Common myeloid progenitor, CD34-positive (primary cell): ENCODE measurements around the gene ZNF526.
A peak's percentile ranks its signal among the peaks of the same experiment; 100 is the strongest.

ENCODE experiments used
- CTCF ChIA-PET: fragments of 350-600 bp; sonication (Branson Sonifier 250); formaldehyde crosslinking; loops from one replicate; lab custom pipeline; 2021; ENCODE audit warnings: antibody characterized with exemption; lab: Charles Lee
- POLR2A ChIA-PET: fragments of 350-600 bp; sonication (Branson Sonifier 250); formaldehyde crosslinking; loops from one replicate; lab custom pipeline; 2021; ENCODE audit warnings: antibody characterized with exemption; lab: Charles Lee
- DNase-seq, 3 donors: peaks; one replicate each; pipeline versions ENCODE4 v3.0.0 to v3.0.0-alpha.2; 2013
- H3K27ac ChIP-seq, 2 experiments: 1 replicate in 1 of 2; 2 replicates in 1 of 2; pipeline ENCODE4 v1.7.0; 2013; ENCODE audit warnings: inconsistent platforms in 2 of 2, low read length in 2 of 2, mild to moderate bottlenecking in 2 of 2, low read depth in 1 of 2, moderate library complexity in 1 of 2; ENCODE audit not compliant: severe bottlenecking in 2 of 2, insufficient read depth in 1 of 2, poor library complexity in 1 of 2
- H3K27me3 ChIP-seq, 5 experiments: replicated peaks in 2 of 5; 1 replicate in 3 of 5; 2 replicates in 2 of 5; pipeline versions ENCODE4 v1.6.1 to v1.7.0; 2013; ENCODE audit warnings: low read length in 4 of 5, mild to moderate bottlenecking in 2 of 5, moderate library complexity in 2 of 5, inconsistent platforms in 1 of 5; ENCODE audit not compliant: insufficient read depth in 5 of 5, control insufficient read depth in 4 of 5
- H3K36me3 ChIP-seq, 4 experiments: 1 replicate in 2 of 4; 2 replicates in 2 of 4; pipeline versions ENCODE4 v1.6.1 to v1.7.0; 2013; ENCODE audit warnings: low read length in 3 of 4, control low read depth in 1 of 4, mild to moderate bottlenecking in 1 of 4; ENCODE audit not compliant: control insufficient read depth in 4 of 4, insufficient read depth in 4 of 4
- H3K4me1 ChIP-seq, 4 experiments: 1 replicate in 3 of 4; 2 replicates in 1 of 4; pipeline versions ENCODE4 v1.6.1 to v1.7.1; 2013; ENCODE audit warnings: low read length in 3 of 4, mild to moderate bottlenecking in 3 of 4, control low read depth in 1 of 4, inconsistent platforms in 1 of 4, moderate library complexity in 1 of 4; ENCODE audit not compliant: control insufficient read depth in 4 of 4, insufficient read depth in 4 of 4; ENCODE audit errors: control extremely low read depth in 1 of 4
- H3K4me3 ChIP-seq, 7 experiments: 1 replicate in 4 of 7; 2 replicates in 3 of 7; pipeline versions ENCODE4 v1.5.1 to v1.7.0; 2013; ENCODE audit warnings: mild to moderate bottlenecking in 7 of 7, low read length in 6 of 7, moderate library complexity in 6 of 7, inconsistent platforms in 2 of 7, low read depth in 2 of 7, control low read depth in 1 of 7; ENCODE audit not compliant: insufficient read depth in 4 of 7, control insufficient read depth in 1 of 7; ENCODE audit errors: extremely low read depth in 1 of 7
- H3K9me3 ChIP-seq, 5 experiments: 1 replicate in 4 of 5; 2 replicates in 1 of 5; pipeline versions ENCODE4 v1.6.1 to v1.7.1; 2013; ENCODE audit warnings: low read length in 4 of 5, mild to moderate bottlenecking in 2 of 5, inconsistent platforms in 1 of 5, low read depth in 1 of 5, moderate library complexity in 1 of 5; ENCODE audit not compliant: control insufficient read depth in 4 of 5, insufficient read depth in 2 of 5; ENCODE audit errors: control extremely low read depth in 1 of 5
- WGBS: methylation state at CpG from one replicate; pipeline ENCODE4 v1.1.5; 2013; ENCODE audit not compliant: insufficient coverage; 5-methylcytosine and 5-hydroxymethylcytosine counted together

Gene ZNF526

GRCh38 chr19:42224940-42225717, 5.0 kb downstream of the ZNF526 start:
- H3K4me1 ChIP-seq: peaks cover 3 to 16% (median 10%) of the 10 kb centered on the region in 4 experiments
- no peak overlapping the region for H3K4me3 ChIP-seq
- 97% methylated on average over 17 of the region's 37 CpGs for WGBS
- ChIA-PET CTCF (interaction anchor here (0.6 to 1.3 kb wide), 5 partner anchors 10 to 38 kb away, joined by 3 to 4 read pairs (median 3); partner anchors contain the start of gene GSK3A), POLR2A (no interaction called here)
- H3K27ac ChIP-seq: no peak overlapping the region
- peaks cover 0 to 60% (median 37%) of the 10 kb centered on the region in 4 experiments for H3K36me3 ChIP-seq
- DNase-seq: no peak
- no peaks in the 10 kb centered on the region for H3K9me3 ChIP-seq
- no peaks in the 10 kb centered on the region for H3K27me3 ChIP-seq

- CTCF ChIA-PET: interaction anchor here (0.8 to 1.7 kb wide), 3 partner anchors 12 to 147 kb away, joined by 3 read pairs; no protein-coding TSS in a partner anchor
- DNase-seq: no peak
- POLR2A ChIA-PET: no interaction called here
- Histone ChIP-seq H3K4me1 (peaks cover 2 to 14% (median 7%) of the 10 kb centered on the region in 4 experiments), H3K27me3 (no peaks in the 10 kb centered on the region), H3K27ac (no peak overlapping the region), H3K36me3 (peaks cover 0 to 65% (median 40%) of the 10 kb centered on the region in 4 experiments), H3K4me3 (no peak overlapping the region), H3K9me3 (no peaks in the 10 kb centered on the region)
- 97% methylated on average over 28 of the region's 33 CpGs for WGBS
Observed at GRCh38 chr19:42225718-42226292, 5.7 kb downstream of the ZNF526 start.

- no CpG with 5 or more reads among the region's 1 CpG for WGBS
- Histone ChIP-seq H3K36me3 (peaks cover 0 to 76% (median 45%) of the 10 kb centered on the region in 4 experiments), H3K9me3 (no peaks in the 10 kb centered on the region), H3K4me1 (peaks cover 0 to 6% (median 2%) of the 10 kb centered on the region in 4 experiments), H3K4me3 (no peak overlapping the region), H3K27ac (no peak overlapping the region), H3K27me3 (no peaks in the 10 kb centered on the region)
- ChIA-PET POLR2A (no interaction called here), CTCF (interaction anchor here (0.9 to 2.6 kb wide), 4 partner anchors 10 to 148 kb away, joined by 3 to 11 read pairs (median 3); no protein-coding TSS in a partner anchor)
- DNase-seq: no peak
Observed at GRCh38 chr19:42226886-42227285, 6.8 kb downstream of the ZNF526 start.

- ChIA-PET POLR2A (no interaction called here), CTCF (interaction anchor here (0.6 to 2.6 kb wide), 8 partner anchors 8 to 103 kb away, joined by 3 to 11 read pairs (median 5); partner anchors contain the start of genes DEDD2, GSK3A and ZNF526)
- H3K4me3 ChIP-seq: no peak overlapping the region
- peak overlapping the region in 1 of 2 experiments; percentile 18 for H3K27ac ChIP-seq
- no peak for DNase-seq
- no peaks in the 10 kb centered on the region for H3K9me3 ChIP-seq
- peaks cover 4 to 91% (median 61%) of the 10 kb centered on the region in 4 experiments for H3K36me3 ChIP-seq
- H3K4me1 ChIP-seq: peaks cover 0 to 6% (median 2%) of the 10 kb centered on the region in 4 experiments
- 92% methylated on average over 4 of the region's 4 CpGs for WGBS
- H3K27me3 ChIP-seq: no peaks in the 10 kb centered on the region
Observed at GRCh38 chr19:42228641-42229040, 8.5 kb downstream of the ZNF526 start.

- peak in 1 of 3 donors; percentile 58 for DNase-seq
- ChIA-PET CTCF (interaction anchor here (0.6 to 1.8 kb wide), 8 partner anchors 10 to 120 kb away, joined by 3 to 5 read pairs (median 4); partner anchors contain the start of genes DEDD2 and ZNF526), POLR2A (no interaction called here)
- H3K9me3 ChIP-seq: no peaks in the 10 kb centered on the region
- peak overlapping the region in 1 of 2 experiments; percentile 18 for H3K27ac ChIP-seq
- no peak overlapping the region for H3K4me3 ChIP-seq
- H3K36me3 ChIP-seq: peaks cover 9 to 94% (median 65%) of the 10 kb centered on the region in 4 experiments
- WGBS: 66% methylated on average over 2 of the region's 4 CpGs
- H3K27me3 ChIP-seq: no peaks in the 10 kb centered on the region
- H3K4me1 ChIP-seq: peaks cover 0 to 6% (median 2%) of the 10 kb centered on the region in 4 experiments
Observed at GRCh38 chr19:42229301-42229854, 9.3 kb downstream of the ZNF526 start.

- 35% methylated on average over 2 of the region's 8 CpGs for WGBS
- no peaks in the 10 kb centered on the region for H3K9me3 ChIP-seq
- POLR2A ChIA-PET: no interaction called here
- CTCF ChIA-PET: interaction anchor here (0.7 to 1.8 kb wide), 6 partner anchors 10 to 121 kb away, joined by 3 to 5 read pairs (median 4); partner anchors contain the start of gene ZNF526
- no peak overlapping the region for H3K4me3 ChIP-seq
- DNase-seq: peak in 1 of 3 donors; percentile 36
- H3K27ac ChIP-seq: no peak overlapping the region
- H3K36me3 ChIP-seq: peaks cover 9 to 92% (median 63%) of the 10 kb centered on the region in 4 experiments
- no peaks in the 10 kb centered on the region for H3K27me3 ChIP-seq
- peaks cover 0 to 6% (median 2%) of the 10 kb centered on the region in 4 experiments for H3K4me1 ChIP-seq
Observed at GRCh38 chr19:42229855-42230351, 9.8 kb downstream of the ZNF526 start.
